Adrenal gland (tissue), 12 donors: ENCODE data around the gene C3orf22. TPM values are rescaled to one million over a fixed set of nuclear protein-coding genes. Genes with fewer than 3 reads are reported as not detected.

Source experiments
- DNase-seq, 7 donors: peaks; one replicate each; pipeline ENCODE4 v3.0.0-alpha.2; 2019 to 2020
- H3K27ac ChIP-seq, 5 donors: fragments of 200-600 bp; sonication (generic) in 4 of 5; 1 replicate in 3 of 5; 2 replicates in 2 of 5; pipeline versions ENCODE4 v1.5.1 to v1.8.0; 2016 to 2020; ENCODE audit warnings: mild to moderate bottlenecking in 1 of 5
- H3K27me3 ChIP-seq: fragments of 200-600 bp; 2 replicates; pipeline ENCODE4 v1.8.0; 2021
- H3K36me3 ChIP-seq, 2 donors: fragments of 200-600 bp; replicated peaks in 1 of 2; 1 replicate in 1 of 2; 2 replicates in 1 of 2; pipeline versions ENCODE4 v1.5.1 to v1.8.0; 2018 to 2022
- H3K4me1 ChIP-seq, 2 donors: fragments of 200-600 bp; replicated peaks in 1 of 2; 1 replicate in 1 of 2; 2 replicates in 1 of 2; pipeline versions ENCODE4 v1.5.1 to v1.8.0; 2018 to 2021
- H3K4me3 ChIP-seq, 4 donors: fragments of 200-600 bp; sonication (generic) in 3 of 4; one replicate each; pipeline ENCODE4 v1.5.1; 2016 to 2018
- H3K9me3 ChIP-seq, 3 donors: fragments of 200-600 bp; sonication (generic) in 1 of 3; replicated peaks in 1 of 3; 1 replicate in 2 of 3; 2 replicates in 1 of 3; pipeline versions ENCODE4 v1.5.1 to v1.8.0; 2016 to 2021
- POLR2A ChIP-seq, 2 donors: fragments of 450-650 bp; IDR thresholded peaks; one replicate each; pipeline ENCODE4 v1.6.1; 2017; ENCODE audit warnings: antibody characterized with exemption in 2 of 2, mild to moderate bottlenecking in 2 of 2, moderate library complexity in 1 of 2
- WGBS, 4 donors: extraction: QIAGEN DNeasy Blood & Tissue Kit in 2 of 4; methylation state at CpG; one replicate each; pipeline versions ENCODE4 v1.1.5 to v1.1.7; 2013 to 2017; 5-methylcytosine and 5-hydroxymethylcytosine counted together
- intact Hi-C, 2 donors: fragments of 100-400 bp; cut with DNase I; formaldehyde crosslinking; loops; one replicate each; pipeline versions ENCODE4 v1.14.1 to v1.15.0; 2022 to 2023
- polyA plus RNA-seq, 3 donors: library from polyadenylated mRNA; stranded (reverse); fragments of 200-250 nt in 2 of 3; fragments of 350-450 nt in 1 of 3; fragmentation: Illumina TruSeq in 1 of 3; extraction: RNeasy Lipid Tissue Mini Kit (QIAGEN cat#74804) in 1 of 3; gene quantifications; one replicate each; pipeline ENCODE4 v1.2.3, GENCODE V29; 2013 to 2014
- total RNA-seq, 9 donors: library from RNA; depleted of rRNA in 4 of 9; stranded (reverse); fragments of >200 nt in 4 of 9; fragments of 120-200 nt in 1 of 9; fragmentation: NEBNext Ultra II Directional in 1 of 9; extraction: Animal tissue kit (Norgen Biotek cat#: 25700) in 1 of 9; gene quantifications; one replicate each; pipeline versions ENCODE4 v1.1.0 to v1.2.4, GENCODE V29; 2013 to 2023
- TF ChIP-seq, protein P1 (sequence below), 6 experiments: fragments of 450-650 bp in 4 of 6; fragments of 200-600 bp in 2 of 6; sonication (generic) in 1 of 6; IDR thresholded peaks; 1 replicate in 5 of 6; 2 replicates in 1 of 6; pipeline versions ENCODE4 v1.5.1 to v1.8.0; 2016 to 2021; ENCODE audit warnings: antibody characterized with exemption in 6 of 6, mild to moderate bottlenecking in 2 of 6, moderate library complexity in 1 of 6
- donor health status: healthy with polysubstance abuse.
- donor health status: Bipolar disorder and iron deficiency.
- donor health status: DM: yes; HTN: yes; CAD: no.
- donor health status: DM: no; HTN: no; CAD: no.
- donor health status: DM: no; HTN: no; CAD: no.
- donor health status: DM: yes; HTN: yes; CAD: no.

The C3orf22 gene
- total and polyA plus RNA-seq, 12 donors, result not detected

DNA sequence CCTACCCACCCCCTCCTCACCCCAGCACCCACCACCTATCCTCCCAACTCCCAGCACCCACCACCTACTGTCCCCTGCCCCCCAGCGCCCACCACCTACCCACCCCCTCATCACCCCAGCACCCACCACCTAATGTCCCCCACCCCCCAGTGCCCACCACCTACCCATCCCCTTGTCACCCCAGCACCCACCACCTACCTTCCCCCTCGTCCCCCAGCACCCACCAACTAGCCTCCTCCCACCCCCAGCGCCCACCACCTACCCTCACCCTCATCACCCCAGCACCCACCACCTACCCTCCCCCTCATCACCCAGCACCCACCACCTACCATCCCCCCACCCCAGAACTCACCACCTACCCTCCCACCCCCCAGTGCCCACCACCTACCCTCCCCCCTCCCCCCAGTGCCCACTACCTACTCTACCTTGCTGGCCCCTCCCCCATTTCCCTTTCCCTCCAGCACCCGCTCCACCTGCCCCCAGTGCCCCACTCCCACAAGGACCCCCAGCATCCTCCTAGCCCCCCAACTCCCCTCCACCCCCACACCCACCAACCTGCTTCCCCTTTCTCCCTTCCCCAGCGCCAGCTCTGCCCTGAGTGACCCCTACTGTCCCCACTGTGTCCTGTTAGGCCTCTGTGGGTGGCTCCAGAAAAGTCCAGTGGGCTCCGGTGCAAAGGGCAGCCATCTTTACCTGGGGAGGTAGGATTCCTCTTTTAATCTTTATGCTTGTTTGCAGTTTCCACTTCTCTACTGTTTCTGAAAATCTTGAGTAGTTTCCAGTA, 42.4 kb downstream of the C3orf22 start:
- no peak overlapping the region for H3K4me3 ChIP-seq
- TF ChIP-seq, protein P1, sequence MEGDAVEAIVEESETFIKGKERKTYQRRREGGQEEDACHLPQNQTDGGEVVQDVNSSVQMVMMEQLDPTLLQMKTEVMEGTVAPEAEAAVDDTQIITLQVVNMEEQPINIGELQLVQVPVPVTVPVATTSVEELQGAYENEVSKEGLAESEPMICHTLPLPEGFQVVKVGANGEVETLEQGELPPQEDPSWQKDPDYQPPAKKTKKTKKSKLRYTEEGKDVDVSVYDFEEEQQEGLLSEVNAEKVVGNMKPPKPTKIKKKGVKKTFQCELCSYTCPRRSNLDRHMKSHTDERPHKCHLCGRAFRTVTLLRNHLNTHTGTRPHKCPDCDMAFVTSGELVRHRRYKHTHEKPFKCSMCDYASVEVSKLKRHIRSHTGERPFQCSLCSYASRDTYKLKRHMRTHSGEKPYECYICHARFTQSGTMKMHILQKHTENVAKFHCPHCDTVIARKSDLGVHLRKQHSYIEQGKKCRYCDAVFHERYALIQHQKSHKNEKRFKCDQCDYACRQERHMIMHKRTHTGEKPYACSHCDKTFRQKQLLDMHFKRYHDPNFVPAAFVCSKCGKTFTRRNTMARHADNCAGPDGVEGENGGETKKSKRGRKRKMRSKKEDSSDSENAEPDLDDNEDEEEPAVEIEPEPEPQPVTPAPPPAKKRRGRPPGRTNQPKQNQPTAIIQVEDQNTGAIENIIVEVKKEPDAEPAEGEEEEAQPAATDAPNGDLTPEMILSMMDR (IDR thresholded peaks at IDR 0.05), result no peak
- TF ChIP-seq POLR2A (IDR thresholded peaks at IDR 0.05), result no peak
- WGBS, 4 donors, result 77 to 87% (median 80%) methylated on average over 2 to 6 of the region's 6 CpGs
- no peaks in the 10 kb centered on the region for H3K27me3 ChIP-seq
- H3K36me3 ChIP-seq, result no peaks in the 10 kb centered on the region
- DNase-seq, result no peak
- no peaks in the 10 kb centered on the region for H3K4me1 ChIP-seq
- H3K9me3 ChIP-seq, result no peaks in the 10 kb centered on the region
- intact Hi-C loops, result loop anchor here in 1 of 2 donors (5.0 kb wide), 1 partner anchor 146 kb away; no protein-coding TSS in a partner anchor
- no peak overlapping the region for H3K27ac ChIP-seq

DNA sequence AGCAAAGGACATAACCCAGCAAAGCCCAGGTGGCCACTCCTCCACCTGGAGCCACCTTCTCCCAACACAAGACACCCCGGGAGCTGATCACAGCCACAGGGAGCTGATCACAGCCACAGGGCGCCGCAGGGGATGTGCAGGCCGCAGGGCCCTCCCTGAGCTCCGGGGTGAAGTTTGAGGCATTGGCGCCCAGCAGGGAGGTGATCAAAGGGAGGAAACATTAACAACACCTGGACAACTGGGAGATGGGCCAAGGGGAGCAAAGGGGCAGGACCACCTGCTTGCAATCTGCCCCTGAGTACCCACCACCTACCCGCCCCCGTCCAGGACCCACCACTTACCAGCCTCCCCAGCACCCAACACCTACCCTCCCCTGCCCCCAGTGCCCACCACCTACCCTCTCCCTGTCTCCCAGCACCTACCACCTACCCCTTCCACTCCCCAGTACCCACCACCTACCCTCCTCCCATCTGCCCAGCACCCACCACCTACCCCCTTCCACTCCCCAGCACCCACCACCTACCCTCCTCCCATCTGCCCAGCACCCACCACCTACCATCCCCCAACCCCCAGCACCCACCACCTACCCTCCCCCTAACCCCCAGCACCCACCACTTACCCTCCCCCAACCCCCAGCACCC, 43.5 kb downstream of the C3orf22 start:
- H3K27me3 ChIP-seq, result no peaks in the 10 kb centered on the region
- H3K36me3 ChIP-seq, result no peaks in the 10 kb centered on the region
- TF ChIP-seq, protein P1 (IDR thresholded peaks at IDR 0.05), result no peak
- no peak for TF ChIP-seq POLR2A (IDR thresholded peaks at IDR 0.05)
- intact Hi-C loops, result loop anchor here in 1 of 2 donors (5.0 kb wide), 1 partner anchor 147 kb away; no protein-coding TSS in a partner anchor
- 86 to 91% (median 87%) methylated on average over 5 to 8 of the region's 8 CpGs for WGBS, 4 donors
- no peak overlapping the region for H3K27ac ChIP-seq
- no peaks in the 10 kb centered on the region for H3K9me3 ChIP-seq
- H3K4me1 ChIP-seq, result no peaks in the 10 kb centered on the region
- H3K4me3 ChIP-seq, result no peak overlapping the region
- DNase-seq, result no peak

DNA sequence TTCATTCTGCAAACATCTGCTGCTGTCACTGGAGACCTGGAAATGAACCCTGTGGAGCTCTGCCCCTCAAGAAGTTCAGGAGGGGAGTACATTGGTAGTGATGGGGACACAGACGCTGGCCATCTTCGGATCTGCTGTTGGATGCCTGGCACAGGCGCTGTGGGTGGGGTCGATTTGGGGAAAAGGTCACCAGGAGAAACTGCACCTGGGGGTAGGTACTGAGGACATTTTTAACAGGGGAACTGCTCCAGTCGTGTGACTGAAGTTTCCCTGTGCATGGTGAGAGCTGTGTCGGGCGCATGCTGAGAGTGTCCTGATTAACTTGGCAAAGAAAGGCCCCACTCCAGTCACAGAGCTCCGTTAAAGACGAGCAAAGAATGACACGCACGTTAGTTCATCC, 44.6 kb downstream of the C3orf22 start:
- intact Hi-C loops, result no loop called here
- Histone ChIP-seq H3K9me3 (no peaks in the 10 kb centered on the region), H3K27me3 (no peaks in the 10 kb centered on the region), H3K4me1 (no peaks in the 10 kb centered on the region), H3K27ac (no peak overlapping the region), H3K4me3 (no peak overlapping the region), H3K36me3 (no peaks in the 10 kb centered on the region)
- TF ChIP-seq, protein P1 (IDR thresholded peaks at IDR 0.05), result no peak
- TF ChIP-seq POLR2A (IDR thresholded peaks at IDR 0.05), result no peak
- DNase-seq, result no peak
- WGBS, 4 donors, result 81 to 88% (median 87%) methylated on average over 10 to 11 of the region's 11 CpGs

DNA sequence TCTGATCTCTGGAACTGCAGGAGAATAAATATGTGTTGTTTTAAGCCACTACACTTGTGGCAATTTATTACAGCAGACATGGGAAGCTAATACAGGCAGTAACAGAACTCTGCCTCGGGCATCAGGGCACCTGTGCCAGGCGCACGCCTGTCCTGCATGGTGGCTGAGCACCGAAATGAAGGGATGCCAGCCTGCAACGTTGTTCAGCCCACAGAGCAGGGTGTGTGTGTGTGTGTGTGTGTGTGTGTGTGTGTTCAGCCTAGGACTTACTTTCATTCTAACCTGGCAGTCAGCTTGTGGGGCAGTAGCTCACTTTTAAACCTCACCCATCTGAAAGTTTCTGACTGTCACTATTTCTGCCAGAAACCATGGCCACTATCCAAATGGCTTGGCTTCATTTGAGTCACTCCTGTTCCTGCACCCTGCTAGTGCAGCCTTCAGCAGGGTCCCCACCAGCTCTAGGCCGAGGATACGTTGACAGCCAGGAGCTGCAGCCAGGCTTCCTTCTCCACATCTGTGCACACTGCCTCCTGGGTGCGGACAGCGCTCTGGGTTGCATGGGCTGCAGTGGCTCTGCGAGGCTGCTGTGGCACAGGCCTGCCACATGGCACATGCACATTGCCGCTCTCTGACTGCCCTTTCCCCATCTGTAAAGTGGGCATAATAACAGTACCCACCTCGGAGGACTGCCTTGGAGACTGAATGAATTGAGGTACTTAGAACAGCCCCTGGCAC, 45.6 kb downstream of the C3orf22 start:
- H3K27me3 ChIP-seq, result no peaks in the 10 kb centered on the region
- no peak for TF ChIP-seq POLR2A (IDR thresholded peaks at IDR 0.05)
- TF ChIP-seq, protein P1 (IDR thresholded peaks at IDR 0.05), result no peak
- H3K27ac ChIP-seq, result no peak overlapping the region
- H3K9me3 ChIP-seq, result no peaks in the 10 kb centered on the region
- H3K36me3 ChIP-seq, result no peaks in the 10 kb centered on the region
- DNase-seq, result no peak
- no peak overlapping the region for H3K4me3 ChIP-seq
- intact Hi-C loops, result no loop called here
- WGBS, 4 donors, result 76 to 80% (median 79%) methylated on average over 9 to 12 of the region's 12 CpGs
- H3K4me1 ChIP-seq, result no peaks in the 10 kb centered on the region
